A673 (cell line): Measurements from ENCODE around the gene HLCS. TPM values are rescaled to one million over a fixed set of nuclear protein-coding genes. Genes with fewer than 3 reads are reported as not detected.

ENCODE experiments used
- BruUV-seq: library from RNA; stranded (reverse); fragments of 400-500 nt; replicated peaks from 2 replicates; lab custom pipeline; 2021; lab: Mats Ljungman, UMichigan
- CTCF ChIA-PET: fragments of 300-600 bp; sonication (Branson Sonifier 250); formaldehyde crosslinking; loops from one replicate; lab custom pipeline; 2022; ENCODE audit warnings: antibody characterized with exemption; lab: Charles Lee
- POLR2A ChIA-PET: fragments of 300-600 bp; sonication (Branson Sonifier 250); formaldehyde crosslinking; loops from one replicate; lab custom pipeline; 2022; ENCODE audit warnings: antibody characterized with exemption; ENCODE audit not compliant: low non-redundant PET; lab: Charles Lee
- DNase-seq: peaks from one replicate; pipeline ENCODE4 v3.0.0-alpha.2; 2015; ENCODE audit warnings: low spot score
- H3K27ac ChIP-seq: fragments of 200-600 bp; sonication (generic); 2 replicates; pipeline ENCODE4 v1.5.1; 2016; ENCODE audit warnings: mixed run types, low read depth, mild to moderate bottlenecking, mixed read lengths, antibody characterized with exemption, low read length; ENCODE audit not compliant: poor library complexity, severe bottlenecking
- H3K27me3 ChIP-seq: fragments of 200-600 bp; sonication (generic); replicated peaks from 2 replicates; pipeline ENCODE4 v1.6.1; 2017; ENCODE audit warnings: mixed run types, low read depth, mild to moderate bottlenecking, mixed read lengths, antibody characterized with exemption, low read length; ENCODE audit not compliant: insufficient read depth, poor library complexity
- H3K36me3 ChIP-seq: fragments of 200-600 bp; sonication (generic); 2 replicates; pipeline ENCODE4 v1.6.1; 2016; ENCODE audit warnings: mixed run types, mild to moderate bottlenecking, mixed read lengths, antibody characterized with exemption, low read length; ENCODE audit not compliant: insufficient read depth, poor library complexity, severe bottlenecking
- H3K4me1 ChIP-seq: fragments of 200-600 bp; sonication (generic); 2 replicates; pipeline ENCODE4 v1.6.1; 2017; ENCODE audit warnings: mixed run types, mild to moderate bottlenecking, mixed read lengths, antibody characterized with exemption, low read length; ENCODE audit not compliant: insufficient read depth, poor library complexity, severe bottlenecking
- H3K4me3 ChIP-seq: fragments of 200-600 bp; sonication (generic); 2 replicates; pipeline ENCODE4 v1.5.1; 2016; ENCODE audit warnings: low read depth, mixed run types, mild to moderate bottlenecking, mixed read lengths, low read length; ENCODE audit not compliant: poor library complexity, severe bottlenecking
- H3K9me3 ChIP-seq: fragments of 200-600 bp; sonication (generic); 2 replicates; pipeline ENCODE4 v1.6.1; 2016; ENCODE audit warnings: mixed run types, low read depth, mild to moderate bottlenecking, mixed read lengths, antibody characterized with exemption, low read length; ENCODE audit not compliant: poor library complexity, severe bottlenecking
- EZH2 ChIP-seq: fragments of 200-600 bp; sonication (generic); IDR thresholded peaks from 2 replicates; pipeline ENCODE4 v1.6.1; 2017; ENCODE audit warnings: borderline replicate concordance, low read depth, mild to moderate bottlenecking, mixed read lengths, antibody characterized with exemption, low read length; ENCODE audit not compliant: poor library complexity, severe bottlenecking
- intact Hi-C: fragments of 100-400 bp; cut with micrococcal nuclease; formaldehyde crosslinking; loops from one replicate; pipeline ENCODE4 v1.10.0; 2022; ENCODE audit not compliant: unreplicated experiment
- total RNA-seq: library from RNA; stranded (reverse); gene quantifications from 2 replicates; pipeline ENCODE4 v1.2.3, GENCODE V29; 2021
- TF ChIP-seq, protein P1 (sequence below): fragments of 300-800, 200-600 bp; sonication (generic); conservative IDR thresholded peaks from 2 replicates; pipeline ENCODE4 v1.5.1; 2017; ENCODE audit warnings: low read depth, mild to moderate bottlenecking, antibody characterized with exemption, low read length, moderate library complexity, mixed read lengths

Gene HLCS
- total RNA-seq, 1 experiment from 2014 or later: 15.3 TPM

DNA sequence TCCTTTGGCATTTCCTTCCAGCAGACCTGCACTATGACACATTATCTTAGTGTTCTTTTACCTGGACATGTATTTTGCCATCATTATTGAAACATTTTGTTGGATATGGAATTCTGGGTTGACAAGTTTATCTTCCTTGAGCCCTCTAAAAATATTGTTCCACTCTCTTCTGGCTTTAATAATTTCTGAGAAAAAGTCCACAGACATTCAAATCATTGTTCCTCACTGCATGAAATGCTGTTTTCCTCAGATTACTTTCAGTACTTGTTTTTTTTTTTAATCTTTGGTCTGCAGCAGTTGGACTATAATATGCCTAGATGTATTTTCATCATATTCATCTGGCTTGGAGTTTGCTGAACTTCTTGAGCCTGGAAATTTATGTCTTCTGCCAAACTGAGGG is 88.7 kb downstream of the HLCS start:
- Histone ChIP-seq H3K9me3 (peaks cover 16% of the 10 kb centered on the region), H3K27ac (no peak overlapping the region), H3K27me3 (no peaks in the 10 kb centered on the region), H3K4me1 (no peaks in the 10 kb centered on the region), H3K4me3 (no peak overlapping the region), H3K36me3 (no peaks in the 10 kb centered on the region)
- BruUV-seq: no TSS peak
- intact Hi-C loops: no loop called here
- ChIA-PET POLR2A (no interaction called here), CTCF (no interaction called here)
- no peak for TF ChIP-seq EZH2
- TF ChIP-seq, protein P1, sequence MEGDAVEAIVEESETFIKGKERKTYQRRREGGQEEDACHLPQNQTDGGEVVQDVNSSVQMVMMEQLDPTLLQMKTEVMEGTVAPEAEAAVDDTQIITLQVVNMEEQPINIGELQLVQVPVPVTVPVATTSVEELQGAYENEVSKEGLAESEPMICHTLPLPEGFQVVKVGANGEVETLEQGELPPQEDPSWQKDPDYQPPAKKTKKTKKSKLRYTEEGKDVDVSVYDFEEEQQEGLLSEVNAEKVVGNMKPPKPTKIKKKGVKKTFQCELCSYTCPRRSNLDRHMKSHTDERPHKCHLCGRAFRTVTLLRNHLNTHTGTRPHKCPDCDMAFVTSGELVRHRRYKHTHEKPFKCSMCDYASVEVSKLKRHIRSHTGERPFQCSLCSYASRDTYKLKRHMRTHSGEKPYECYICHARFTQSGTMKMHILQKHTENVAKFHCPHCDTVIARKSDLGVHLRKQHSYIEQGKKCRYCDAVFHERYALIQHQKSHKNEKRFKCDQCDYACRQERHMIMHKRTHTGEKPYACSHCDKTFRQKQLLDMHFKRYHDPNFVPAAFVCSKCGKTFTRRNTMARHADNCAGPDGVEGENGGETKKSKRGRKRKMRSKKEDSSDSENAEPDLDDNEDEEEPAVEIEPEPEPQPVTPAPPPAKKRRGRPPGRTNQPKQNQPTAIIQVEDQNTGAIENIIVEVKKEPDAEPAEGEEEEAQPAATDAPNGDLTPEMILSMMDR: no peak
- DNase-seq: no peak

DNA sequence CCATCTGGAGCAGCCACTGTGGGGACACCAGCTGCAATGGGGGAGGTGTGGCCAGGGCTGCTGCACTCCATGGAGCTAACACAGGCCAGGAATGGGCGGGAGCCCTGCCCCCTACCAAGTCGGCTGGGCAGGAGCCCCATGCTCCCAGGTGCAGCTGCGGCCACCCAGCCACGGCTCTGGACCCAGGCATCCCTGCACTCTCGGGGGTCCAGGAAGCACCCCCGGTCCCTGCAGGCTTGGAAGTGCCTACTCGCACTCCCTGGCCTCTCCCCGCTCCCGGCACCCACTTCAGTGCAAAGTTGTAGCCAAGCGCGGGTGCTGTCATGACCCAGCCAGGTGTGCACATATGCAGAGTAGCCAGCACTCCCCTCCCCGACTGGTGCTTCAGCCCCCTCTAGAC is 91.8 kb downstream of the HLCS start:
- Histone ChIP-seq H3K27ac (no peak overlapping the region), H3K4me1 (no peaks in the 10 kb centered on the region), H3K36me3 (no peaks in the 10 kb centered on the region), H3K4me3 (no peak overlapping the region), H3K27me3 (no peaks in the 10 kb centered on the region), H3K9me3 (peaks cover 16% of the 10 kb centered on the region)
- ChIA-PET CTCF (no interaction called here), POLR2A (no interaction called here)
- no peak for TF ChIP-seq EZH2
- TF ChIP-seq, protein P1: no peak
- DNase-seq: no peak
- intact Hi-C loops: no loop called here
- BruUV-seq: no TSS peak

DNA sequence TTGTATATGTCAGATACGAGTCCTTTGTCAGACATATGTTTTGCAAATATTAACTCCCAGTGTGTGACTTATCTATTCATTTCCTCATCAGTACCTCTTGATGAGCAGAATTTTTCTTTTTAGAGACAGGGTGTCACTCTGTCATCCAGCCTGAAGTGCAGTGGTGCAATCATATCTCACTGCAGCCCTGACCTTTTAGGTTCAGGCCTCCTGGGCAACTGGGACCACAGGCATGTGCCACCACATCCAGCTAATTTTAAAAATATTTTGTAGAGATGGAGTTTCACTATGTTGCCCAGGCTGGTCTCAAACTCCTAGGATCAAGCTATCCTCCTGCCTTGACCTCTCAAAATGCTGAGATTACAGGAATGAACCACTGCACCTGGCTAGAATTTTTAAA is 93.0 kb downstream of the HLCS start:
- Histone ChIP-seq H3K27ac (no peak overlapping the region), H3K36me3 (no peaks in the 10 kb centered on the region), H3K27me3 (no peaks in the 10 kb centered on the region), H3K4me1 (no peaks in the 10 kb centered on the region), H3K4me3 (no peak overlapping the region), H3K9me3 (peaks cover 12% of the 10 kb centered on the region)
- TF ChIP-seq EZH2: no peak
- TF ChIP-seq, protein P1: no peak
- DNase-seq: no peak
- CTCF ChIA-PET: no interaction called here
- POLR2A ChIA-PET: no interaction called here
- intact Hi-C loops: no loop called here
- no TSS peak for BruUV-seq
